Stimulated activated CD4-positive, alpha-beta T cell treated with anti-CD3 and anti-CD28 coated beads, TNF-alpha, amount 100 ng/mL, for 48 hours (primary cell): ENCODE data around the gene NELL1.
"Not testable (repeated sequence)": the region's sequence is repeated elsewhere in the genome, so short reads cannot be mapped to it uniquely, and the experiment has no call there.

Experiments
- DNase-seq, 3 donors: peaks; one replicate each; pipeline ENCODE4 v3.0.0-alpha.2; 2020; ENCODE audit warnings: low read depth in 3 of 3

The NELL1 gene

GRCh38 chr11:21110415-21110814 lies 441.0 kb downstream of the NELL1 start:
- DNase-seq = no peak

GRCh38 chr11:21113876-21114275 lies 444.5 kb downstream of the NELL1 start:
- no peak for DNase-seq

GRCh38 chr11:21116009-21116408 lies 446.6 kb downstream of the NELL1 start:
- no peak for DNase-seq

GRCh38 chr11:21119411-21119810 lies 450.0 kb downstream of the NELL1 start:
- no peak for DNase-seq

GRCh38 chr11:21121991-21122390 lies 452.6 kb downstream of the NELL1 start:
- DNase-seq = no peak

GRCh38 chr11:21122523-21122922 lies 453.1 kb downstream of the NELL1 start:
- no peak for DNase-seq

GRCh38 chr11:21132146-21132720 lies 462.8 kb downstream of the NELL1 start:
- DNase-seq = no peak

- DNase-seq = no peak
Measured at GRCh38 chr11:21133244-21133643, 463.9 kb downstream of the NELL1 start.

GRCh38 chr11:21133722-21134121 lies 464.3 kb downstream of the NELL1 start:
- no peak for DNase-seq

- no peak for DNase-seq
Measured at GRCh38 chr11:21137803-21138202, 468.4 kb downstream of the NELL1 start.

- DNase-seq = not testable (repeated sequence)
Measured at GRCh38 chr11:21141557-21141956, 472.2 kb downstream of the NELL1 start.

- DNase-seq = no peak
Measured at GRCh38 chr11:21142007-21142406, 472.6 kb downstream of the NELL1 start.

- DNase-seq = no peak
Measured at GRCh38 chr11:21144531-21144930, 475.1 kb downstream of the NELL1 start.

GRCh38 chr11:21148376-21148775 lies 479.0 kb downstream of the NELL1 start:
- DNase-seq = no peak

GRCh38 chr11:21160140-21160539 lies 490.8 kb downstream of the NELL1 start:
- DNase-seq = no peak

GRCh38 chr11:21169639-21170038 lies 500.3 kb downstream of the NELL1 start:
- DNase-seq = no peak

GRCh38 chr11:21173476-21173875 lies 504.1 kb downstream of the NELL1 start:
- DNase-seq = no peak

GRCh38 chr11:21174781-21175180 lies 505.4 kb downstream of the NELL1 start:
- no peak for DNase-seq

GRCh38 chr11:21177379-21177778 lies 508.0 kb downstream of the NELL1 start:
- no peak for DNase-seq

- DNase-seq = no peak
Measured at GRCh38 chr11:21179770-21180169, 510.4 kb downstream of the NELL1 start.

- DNase-seq = no peak
Measured at GRCh38 chr11:21180182-21180581, 510.8 kb downstream of the NELL1 start.

GRCh38 chr11:21185959-21186358 lies 516.6 kb downstream of the NELL1 start:
- DNase-seq = no peak

GRCh38 chr11:21190181-21190580 lies 520.8 kb downstream of the NELL1 start:
- no peak for DNase-seq

GRCh38 chr11:21195995-21196394 lies 526.6 kb downstream of the NELL1 start:
- no peak for DNase-seq
